Tibial nerve (tissue), 3 donors: ENCODE data around the gene DENND5B.

Experiments used
- CTCF ChIP-seq, 5 experiments: fragments of 200-600 bp in 3 of 5; fragments of 450-650 bp in 2 of 5; sonication (generic) in 3 of 5; IDR thresholded peaks; one replicate each; pipeline ENCODE4 v1.5.1; 2016 to 2019; ENCODE audit warnings: antibody characterized with exemption in 5 of 5, mild to moderate bottlenecking in 3 of 5, moderate library complexity in 2 of 5
- POLR2A ChIP-seq, 2 donors: fragments of 450-650 bp; IDR thresholded peaks; one replicate each; pipeline ENCODE4 v1.6.1; 2017; ENCODE audit warnings: antibody characterized with exemption in 2 of 2, mild to moderate bottlenecking in 2 of 2, moderate library complexity in 2 of 2

DNA sequence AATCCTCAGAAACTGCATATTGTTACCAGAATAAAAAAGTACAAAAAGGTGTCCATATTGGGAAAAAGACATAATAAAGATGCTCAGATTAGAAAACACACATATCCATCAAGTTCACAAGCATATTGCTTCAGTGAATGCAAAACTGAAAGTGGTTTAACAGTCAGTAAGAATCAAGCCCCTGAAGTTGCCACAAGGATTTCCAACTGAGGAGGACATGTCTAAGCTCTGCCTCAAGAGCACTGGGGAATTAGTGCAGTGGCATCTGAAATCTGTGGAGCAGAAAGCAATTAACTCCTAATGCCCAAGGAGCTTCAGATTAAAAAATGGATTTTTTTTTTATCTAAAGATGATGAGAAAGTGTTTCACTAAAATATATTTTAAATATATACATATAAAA is 113.2 kb downstream of the DENND5B start:
- TF ChIP-seq CTCF (IDR thresholded peaks at IDR 0.05): no peak
- no peak for TF ChIP-seq POLR2A (IDR thresholded peaks at IDR 0.05)
